Measurements from ENCODE around the gene CD163L1. TPM values are rescaled to one million over a fixed set of nuclear protein-coding genes. Genes with fewer than 3 reads are reported as not detected.

The CD163L1 gene
- total RNA-seq, 4 donors from 2014 or later, result 0.54 to 3.8 (median 2.0) TPM

GRCh38 chr12:7354529-7354928 is 89.4 kb downstream of the CD163L1 start:
- Histone ChIP-seq H3K4me1 (no peaks in the 10 kb centered on the region), H3K9me3 (no peaks in the 10 kb centered on the region), H3K36me3 (no peaks in the 10 kb centered on the region), H3K4me3 (replicated peaks in 1 of 3) (no peak overlapping the region), H3K27ac (no peak overlapping the region), H3K27me3 (no peaks in the 10 kb centered on the region)
- intact Hi-C loops (cut with DNase I), result no loop called here
- TF ChIP-seq CTCF (IDR thresholded peaks at IDR 0.05), result no peak
- no peak for TF ChIP-seq POLR2A (IDR thresholded peaks at IDR 0.05)
- DNase-seq, result no peak
- 85 to 88% methylated on average over 4 of the region's 4 CpGs for WGBS, 2 donors

GRCh38 chr12:7352661-7353060 is 91.3 kb downstream of the CD163L1 start:
- TF ChIP-seq CTCF (IDR thresholded peaks at IDR 0.05), result no peak
- no peak for TF ChIP-seq POLR2A (IDR thresholded peaks at IDR 0.05)
- Histone ChIP-seq H3K9me3 (no peaks in the 10 kb centered on the region), H3K4me3 (replicated peaks in 1 of 3) (no peak overlapping the region), H3K4me1 (no peaks in the 10 kb centered on the region), H3K27me3 (no peaks in the 10 kb centered on the region), H3K27ac (no peak overlapping the region), H3K36me3 (no peaks in the 10 kb centered on the region)
- intact Hi-C loops (cut with DNase I), result no loop called here
- DNase-seq, result no peak

- H3K27me3 ChIP-seq, result no peaks in the 10 kb centered on the region
- no peak for DNase-seq
- no peaks in the 10 kb centered on the region for H3K4me1 ChIP-seq
- no peak overlapping the region for H3K27ac ChIP-seq
- no peaks in the 10 kb centered on the region for H3K9me3 ChIP-seq
- no peak overlapping the region for H3K4me3 ChIP-seq (replicated peaks in 1 of 3)
- WGBS, 2 donors, result 75 to 89% methylated on average over 2 of the region's 2 CpGs
- no peaks in the 10 kb centered on the region for H3K36me3 ChIP-seq
- intact Hi-C loops (cut with DNase I), result no loop called here
- TF ChIP-seq CTCF (IDR thresholded peaks at IDR 0.05) (no peak), POLR2A (IDR thresholded peaks at IDR 0.05) (no peak)
These were observed 92.8 kb downstream of the CD163L1 start for GRCh38 chr12:7351177-7351576.

GRCh38 chr12:7349418-7349817 is 94.5 kb downstream of the CD163L1 start:
- TF ChIP-seq CTCF (IDR thresholded peaks at IDR 0.05), result no peak
- TF ChIP-seq POLR2A (IDR thresholded peaks at IDR 0.05), result no peak
- no peak for DNase-seq
- Histone ChIP-seq H3K27me3 (no peaks in the 10 kb centered on the region), H3K4me3 (replicated peaks in 1 of 3) (no peak overlapping the region), H3K27ac (no peak overlapping the region), H3K4me1 (no peaks in the 10 kb centered on the region), H3K36me3 (no peaks in the 10 kb centered on the region), H3K9me3 (no peaks in the 10 kb centered on the region)
- 78 to 87% methylated on average over 4 of the region's 4 CpGs for WGBS, 2 donors
- intact Hi-C loops (cut with DNase I), result no loop called here

GRCh38 chr12:7346551-7347225 is 97.3 kb downstream of the CD163L1 start:
- intact Hi-C loops (cut with DNase I), result no loop called here
- TF ChIP-seq CTCF (IDR thresholded peaks at IDR 0.05), result no peak
- no peak for TF ChIP-seq POLR2A (IDR thresholded peaks at IDR 0.05)
- no peaks in the 10 kb centered on the region for H3K27me3 ChIP-seq
- H3K4me3 ChIP-seq (replicated peaks in 1 of 3), result no peak overlapping the region
- H3K36me3 ChIP-seq, result no peaks in the 10 kb centered on the region
- H3K27ac ChIP-seq, result no peak overlapping the region
- H3K4me1 ChIP-seq, result no peaks in the 10 kb centered on the region
- H3K9me3 ChIP-seq, result no peaks in the 10 kb centered on the region
- WGBS, 2 donors, result 88 to 89% methylated on average over 6 of the region's 6 CpGs
- DNase-seq, result no peak
